ENCODE data around the gene SDC1. TPM values are rescaled to one million over a fixed set of nuclear protein-coding genes. Genes with fewer than 3 reads are reported as not detected.

SDC1 gene
- total RNA-seq, 6 experiments from 2014 or later: 92.1 to 141 (median 133) TPM

- Mint-ChIP-seq H3K27ac (peak overlapping the region; percentile 85), H3K27me3 (ENCODE audit: insufficient read depth) (no peaks in the 10 kb centered on the region; the same call in 1 of the 2 replicates), H3K4me1 (ENCODE audit: low read depth) (peaks cover 52% of the 10 kb centered on the region), H3K9me3 (no peaks in the 10 kb centered on the region), H3K36me3 (ENCODE audit: low read depth) (peaks cover 7% of the 10 kb centered on the region), H3K4me3 (peak overlapping the region; percentile 79)
- no peak for TF ChIP-seq CTCF (IDR thresholded peaks at IDR 0.05)
- DNase-seq: peak; percentile 19
Measured at GRCh38 chr2:20222014-20222768, 2.7 kb downstream of the SDC1 start.

DNA sequence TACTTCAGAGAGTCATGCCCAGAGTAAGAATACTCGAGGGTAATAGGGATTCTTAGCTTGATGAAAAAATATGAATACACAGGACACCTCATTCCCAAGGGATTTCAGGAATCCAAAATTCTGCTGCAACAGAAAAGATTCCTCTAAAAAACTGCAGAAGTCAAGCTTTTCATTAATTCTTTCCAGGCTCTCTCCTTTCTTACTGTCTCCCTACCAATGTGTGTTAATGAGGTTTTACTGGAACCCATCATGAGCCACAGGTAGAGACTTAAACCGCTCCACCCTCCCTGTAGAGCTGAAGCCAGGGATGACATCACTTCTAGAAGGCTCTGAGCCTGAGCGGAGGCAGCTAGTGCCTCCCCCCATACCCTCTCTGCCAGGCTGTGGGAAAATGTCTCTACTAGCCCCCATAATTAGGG, 3.4 kb downstream of the SDC1 start:
- peak; percentile 77 for DNase-seq
- Mint-ChIP-seq H3K27ac (peak overlapping the region; percentile 85), H3K9me3 (no peaks in the 10 kb centered on the region), H3K4me1 (ENCODE audit: low read depth) (peaks cover 52% of the 10 kb centered on the region), H3K36me3 (ENCODE audit: low read depth) (peaks cover 7% of the 10 kb centered on the region), H3K4me3 (peak overlapping the region; percentile 79), H3K27me3 (ENCODE audit: insufficient read depth) (no peaks in the 10 kb centered on the region; the same call in 1 of the 2 replicates)
- TF ChIP-seq CTCF (IDR thresholded peaks at IDR 0.05): no peak

DNA sequence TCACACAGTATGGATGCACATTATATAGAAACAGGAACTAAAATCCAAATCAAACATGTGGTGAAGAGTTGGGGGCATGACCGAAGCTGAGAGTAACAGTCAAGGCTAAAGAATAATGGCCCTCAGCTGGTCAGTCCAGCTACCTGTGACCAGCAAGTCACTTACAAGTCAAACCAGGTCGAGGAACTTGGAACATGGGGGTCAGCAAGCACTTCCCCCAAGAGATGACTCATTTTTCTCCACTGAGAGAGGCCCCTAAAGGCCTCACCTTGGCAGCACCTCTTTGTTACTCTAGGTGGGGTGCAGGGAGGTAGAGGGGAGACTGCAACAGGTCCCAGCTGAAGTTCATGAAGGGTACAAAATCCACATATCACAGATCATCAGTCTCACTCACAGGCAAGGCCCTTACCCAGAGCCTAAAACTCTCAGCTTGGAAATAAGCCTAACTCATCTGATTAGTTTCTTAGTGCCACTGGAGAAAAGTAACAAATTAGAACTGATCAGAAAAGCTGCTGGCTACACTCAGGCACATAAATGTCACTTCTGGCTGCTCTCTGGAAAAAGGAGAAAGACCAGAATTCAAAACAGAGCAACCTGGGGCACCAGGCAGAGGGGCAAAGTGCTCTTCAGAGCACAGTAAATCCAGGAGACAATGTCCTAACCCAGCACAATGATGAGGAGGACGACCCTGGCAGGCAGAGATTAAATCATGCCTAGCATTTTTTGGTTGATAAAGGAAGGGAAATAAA, 4.0 kb downstream of the SDC1 start:
- peaks cover 52% of the 10 kb centered on the region for H3K4me1 Mint-ChIP-seq (ENCODE audit: low read depth)
- TF ChIP-seq CTCF (IDR thresholded peaks at IDR 0.05): no peak
- no peaks in the 10 kb centered on the region; the same call in 1 of the 2 replicates for H3K27me3 Mint-ChIP-seq (ENCODE audit: insufficient read depth)
- peaks cover 7% of the 10 kb centered on the region for H3K36me3 Mint-ChIP-seq (ENCODE audit: low read depth)
- H3K27ac Mint-ChIP-seq: peak overlapping the region; percentile 85
- DNase-seq: no peak
- no peaks in the 10 kb centered on the region for H3K9me3 Mint-ChIP-seq
- H3K4me3 Mint-ChIP-seq: peak overlapping the region; percentile 79

GRCh38 chr2:20219763-20220380, 5.1 kb downstream of the SDC1 start:
- DNase-seq: no peak
- no peak for TF ChIP-seq CTCF (IDR thresholded peaks at IDR 0.05)
- Mint-ChIP-seq H3K36me3 (ENCODE audit: low read depth) (peaks cover 7% of the 10 kb centered on the region), H3K4me1 (ENCODE audit: low read depth) (peaks cover 46% of the 10 kb centered on the region), H3K9me3 (no peaks in the 10 kb centered on the region), H3K4me3 (no peak overlapping the region), H3K27ac (peak overlapping the region; percentile 85; the same call in 1 of the 2 replicates), H3K27me3 (ENCODE audit: insufficient read depth) (no peaks in the 10 kb centered on the region; the same call in 1 of the 2 replicates)
